Dermis blood vessel endothelial cell (primary cell): ENCODE data around the gene S100A16. TPM values are rescaled to one million over a fixed set of nuclear protein-coding genes. Genes with fewer than 3 reads are reported as not detected.
"Not testable (repeated sequence)": the region's sequence is repeated elsewhere in the genome, so short reads cannot be mapped to it uniquely, and the experiment has no call there.

ENCODE experiments used
- DNase-seq: peaks from one replicate; pipeline ENCODE4 v3.0.0; 2010
- total RNA-seq: library from RNA; depleted of rRNA; stranded (reverse); fragments of >200 nt; gene quantifications from 2 replicates; pipeline ENCODE4 v1.2.3, GENCODE V29; 2014

The S100A16 gene, protein sequence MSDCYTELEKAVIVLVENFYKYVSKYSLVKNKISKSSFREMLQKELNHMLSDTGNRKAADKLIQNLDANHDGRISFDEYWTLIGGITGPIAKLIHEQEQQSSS
- 581 and 601 TPM in 2 replicates for total RNA-seq

- no peak for DNase-seq
These were observed at the start of gene S100A16 for GRCh38 chr1:153612755-153613331. Gene S100A16, minus strand, starts transcription at chr1:153613137. Its CDS starts 4,986 bp downstream, at chr1:153608151.

GRCh38 chr1:153662269-153662668 is 49.3 kb upstream of the S100A16 start:
- no peak for DNase-seq

GRCh38 chr1:153661111-153661708 is 48.3 kb upstream of the S100A16 start:
- DNase-seq = no peak

DNA sequence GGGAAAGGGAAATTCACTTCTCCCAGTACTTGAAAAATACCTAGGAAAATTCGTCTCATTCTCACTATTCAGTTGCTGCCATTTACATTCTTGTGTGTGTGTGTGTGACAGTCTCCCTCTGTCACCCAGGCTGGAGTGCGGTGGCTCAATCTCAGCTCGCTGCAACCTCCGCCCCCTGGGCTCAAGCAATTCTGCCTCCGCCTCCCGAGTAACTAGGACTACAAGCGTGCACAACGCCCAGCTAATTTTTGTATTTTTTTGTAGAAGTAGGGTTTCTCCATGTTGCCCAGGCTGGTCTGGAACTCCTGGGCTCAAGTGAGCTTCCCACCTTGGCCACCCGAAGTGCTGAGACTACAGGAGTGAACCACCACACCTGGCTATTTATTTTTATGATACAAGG is 46.7 kb upstream of the S100A16 start:
- no peak for DNase-seq

DNA sequence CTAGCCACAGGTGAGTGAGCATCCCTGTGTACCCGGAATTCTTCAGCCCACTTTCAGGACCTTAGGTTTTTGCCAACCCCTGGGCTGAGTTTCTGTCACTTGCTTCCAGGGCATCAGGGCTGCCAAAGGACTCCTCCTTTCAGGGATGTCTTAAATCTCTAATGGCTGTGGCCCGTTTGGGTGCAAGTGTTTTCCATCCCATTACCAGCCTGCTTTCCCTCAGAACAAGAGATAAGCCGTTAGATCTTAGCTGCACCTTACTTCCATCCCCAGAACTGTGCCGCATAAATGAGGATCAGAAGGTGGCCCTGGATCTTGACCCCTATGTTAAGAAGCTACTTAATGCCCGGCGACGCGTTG is 46.2 kb upstream of the S100A16 start:
- DNase-seq = no peak

DNA sequence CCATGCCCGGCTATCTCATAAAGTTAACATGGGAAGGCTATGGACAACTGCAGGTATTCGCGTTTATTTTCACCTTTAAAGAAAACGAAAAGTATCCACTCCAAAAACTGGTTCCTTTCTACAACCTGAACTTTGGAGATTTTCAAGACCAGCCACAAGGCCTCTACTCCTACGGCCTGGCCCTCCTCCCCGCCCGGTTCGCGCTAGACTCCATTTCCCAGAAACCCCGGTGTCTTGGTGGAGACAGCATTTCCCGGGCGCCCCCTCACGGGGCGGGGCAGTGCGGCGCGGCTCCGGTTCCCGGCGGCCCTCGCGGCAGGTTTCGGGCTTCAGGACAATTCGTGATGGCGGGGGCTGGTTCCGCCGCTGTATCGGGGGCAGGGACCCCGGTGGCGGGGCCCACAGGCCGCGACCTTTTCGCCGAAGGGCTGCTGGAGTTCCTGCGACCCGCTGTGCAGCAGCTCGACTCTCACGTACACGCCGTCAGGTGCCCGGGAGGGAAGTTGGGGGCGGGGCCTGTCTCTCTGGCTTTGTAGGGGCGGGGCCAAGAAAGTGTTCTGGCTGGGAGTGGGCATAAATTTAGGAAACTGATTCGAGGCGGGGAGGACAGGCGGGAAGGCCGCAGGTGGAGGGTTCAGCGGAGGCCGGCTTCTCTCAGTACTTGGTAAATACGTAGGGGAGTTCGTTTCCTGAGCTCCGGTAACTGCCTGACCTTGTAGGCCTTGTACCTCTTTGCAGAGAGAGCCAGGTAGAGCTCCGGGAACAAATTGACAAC is 45.6 kb upstream of the S100A16 start, which contains the start of gene SNAPIN:
TSS of gene SNAPIN (plus strand) at position 304 of the 775 bp plus-strand sequence. CDS start at position 345, 41 bp downstream.
- peak; percentile 77 for DNase-seq

DNA sequence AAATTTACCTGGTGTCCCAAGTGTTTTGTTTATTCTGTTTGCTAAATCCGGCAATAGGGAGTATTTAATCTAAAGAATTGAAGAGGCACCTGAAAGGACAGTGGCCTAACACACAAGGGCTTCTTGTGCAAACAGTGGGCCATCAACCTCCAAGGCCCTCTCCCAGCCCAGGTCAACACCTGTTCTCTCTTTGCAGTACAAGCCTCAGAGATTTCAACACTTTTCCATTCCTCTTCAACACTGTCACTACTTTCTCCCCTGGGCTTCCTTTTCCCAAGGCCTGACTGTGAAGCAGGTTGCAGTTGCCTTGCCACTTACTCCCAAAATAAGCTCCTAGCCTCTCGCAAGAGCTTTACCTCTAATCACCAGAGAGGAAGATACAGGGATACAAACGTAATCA is 42.4 kb upstream of the S100A16 start:
- no peak for DNase-seq

GRCh38 chr1:153652805-153653500 is 40.0 kb upstream of the S100A16 start:
- DNase-seq = no peak

DNA sequence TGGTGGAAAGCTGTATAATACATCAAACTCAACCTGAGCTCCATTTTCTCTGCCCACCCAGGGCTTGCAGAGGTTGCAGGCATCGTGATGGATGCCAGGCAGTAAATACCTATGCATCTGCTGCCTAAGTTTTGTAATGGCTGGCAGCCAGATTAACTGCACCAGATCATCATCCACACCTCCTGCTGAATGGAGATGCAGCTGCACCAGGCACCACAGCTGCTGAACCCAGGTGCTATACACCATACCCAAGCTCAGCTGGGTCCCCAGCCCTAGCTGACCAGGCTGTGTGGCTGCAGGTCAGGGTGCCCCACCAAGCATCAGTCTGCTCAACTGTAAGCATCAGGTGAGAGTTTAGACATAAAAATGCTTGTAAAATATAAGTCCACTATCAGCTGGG is 38.8 kb upstream of the S100A16 start:
- DNase-seq = no peak

GRCh38 chr1:153649863-153650235 is 36.9 kb upstream of the S100A16 start:
- DNase-seq = no peak

- DNase-seq = no peak
These were observed 36.4 kb upstream of the S100A16 start for GRCh38 chr1:153649137-153649862.

DNA sequence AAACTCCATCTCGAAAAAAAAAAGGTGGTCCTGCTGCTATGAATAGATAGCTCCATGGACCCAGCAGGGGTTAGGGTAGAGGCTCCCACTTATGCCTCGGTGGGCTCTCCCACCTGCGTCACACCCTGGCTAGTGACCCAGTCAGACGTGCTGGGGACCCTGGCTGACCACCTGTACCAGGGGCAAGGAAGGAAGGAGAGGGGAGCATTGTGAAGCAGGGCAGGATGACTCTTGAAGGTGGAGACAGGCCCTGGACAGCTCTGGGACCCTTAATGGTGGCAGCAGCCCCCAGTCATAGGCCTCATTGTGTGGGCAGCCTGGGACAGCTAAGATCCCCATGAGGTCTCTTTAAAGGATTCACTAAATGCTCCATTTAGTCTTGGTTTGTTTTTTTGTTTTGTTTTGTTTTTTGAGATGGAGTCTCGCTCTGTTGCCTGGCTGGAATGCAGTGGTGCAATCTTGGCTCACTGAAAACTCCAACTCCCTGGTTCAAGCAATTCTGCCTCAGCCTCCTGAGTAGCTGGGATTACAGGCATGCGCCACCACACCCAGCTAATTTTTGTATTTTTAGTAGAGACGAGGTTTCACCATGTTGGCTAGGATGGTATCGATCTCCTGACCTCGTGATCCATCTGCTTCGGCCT is 35.2 kb upstream of the S100A16 start:
- DNase-seq = no peak

- DNase-seq = no peak
These were observed 34.4 kb upstream of the S100A16 start for GRCh38 chr1:153647346-153647714.

DNA sequence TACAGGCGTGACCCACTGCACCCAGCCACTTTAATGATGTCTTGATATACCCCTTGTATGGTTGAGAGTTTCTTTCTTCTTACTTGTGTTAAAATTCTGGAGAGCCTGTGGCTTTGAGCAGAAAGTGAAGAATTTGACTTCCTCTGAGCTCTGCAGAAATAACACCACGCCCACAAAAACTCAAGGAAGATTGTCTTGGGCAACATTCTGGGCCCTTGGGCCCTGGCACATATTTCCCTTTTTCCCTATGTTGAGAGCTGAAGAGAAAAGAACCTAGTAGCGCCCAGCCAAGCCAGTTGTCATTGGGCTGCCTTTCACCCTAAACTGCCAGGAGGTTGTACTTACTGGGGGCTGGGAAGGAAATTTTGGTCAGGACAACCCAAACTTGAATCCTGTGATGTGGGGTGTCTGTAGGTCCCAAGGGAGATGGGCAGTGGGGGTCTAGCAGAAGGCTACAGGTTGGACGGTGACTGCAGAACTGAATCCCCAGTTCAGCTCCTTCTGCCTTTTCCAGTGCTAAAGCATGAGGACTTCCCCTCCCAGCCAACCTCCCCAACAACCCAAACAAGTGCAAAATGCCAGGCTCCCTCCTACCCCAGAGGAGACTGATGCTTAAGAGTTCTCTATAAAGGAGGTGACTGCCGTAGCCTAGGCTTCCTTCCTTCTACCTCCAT is 33.9 kb upstream of the S100A16 start:
- DNase-seq = no peak

GRCh38 chr1:153643816-153644215 is 30.9 kb upstream of the S100A16 start:
- no peak for DNase-seq

DNA sequence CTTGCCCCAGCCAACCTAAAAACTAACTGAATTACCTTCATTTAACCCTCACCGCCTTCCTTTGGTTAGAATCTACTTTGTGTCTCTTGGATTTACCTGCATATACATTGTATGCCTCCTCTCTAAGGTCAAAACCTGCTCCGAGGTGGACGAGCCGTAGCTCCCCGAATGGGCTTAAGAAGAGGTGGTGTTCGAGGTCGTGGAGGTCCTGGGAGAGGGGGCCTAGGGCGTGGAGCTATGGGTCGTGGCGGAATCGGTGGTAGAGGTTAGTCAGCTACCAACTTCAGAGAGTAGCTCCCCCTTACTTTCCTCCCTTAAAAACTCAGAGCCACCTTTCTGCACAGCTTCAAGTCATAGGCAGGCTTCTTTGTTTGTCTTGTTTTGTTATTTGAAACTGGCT is 30.2 kb upstream of the S100A16 start:
- no peak for DNase-seq

DNA sequence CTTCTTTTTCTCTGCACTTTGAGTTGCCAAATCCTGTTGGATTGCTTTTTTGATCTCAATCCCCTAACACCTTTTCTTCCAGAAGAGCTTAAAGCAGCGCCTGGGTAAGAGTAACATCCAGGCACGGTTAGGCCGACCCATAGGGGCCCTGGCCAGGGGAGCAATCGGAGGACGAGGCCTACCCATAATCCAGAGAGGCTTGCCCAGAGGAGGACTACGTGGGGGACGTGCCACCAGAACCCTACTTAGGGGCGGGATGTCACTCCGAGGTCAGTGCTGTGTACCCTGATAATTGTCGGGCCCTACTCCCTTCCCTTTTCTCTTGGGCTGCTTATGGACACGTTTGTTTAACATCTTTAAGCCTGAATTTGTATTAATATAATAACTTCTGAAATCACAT is 29.2 kb upstream of the S100A16 start:
- DNase-seq = no peak

- DNase-seq = no peak
These were observed 27.9 kb upstream of the S100A16 start for GRCh38 chr1:153640861-153641260.

DNA sequence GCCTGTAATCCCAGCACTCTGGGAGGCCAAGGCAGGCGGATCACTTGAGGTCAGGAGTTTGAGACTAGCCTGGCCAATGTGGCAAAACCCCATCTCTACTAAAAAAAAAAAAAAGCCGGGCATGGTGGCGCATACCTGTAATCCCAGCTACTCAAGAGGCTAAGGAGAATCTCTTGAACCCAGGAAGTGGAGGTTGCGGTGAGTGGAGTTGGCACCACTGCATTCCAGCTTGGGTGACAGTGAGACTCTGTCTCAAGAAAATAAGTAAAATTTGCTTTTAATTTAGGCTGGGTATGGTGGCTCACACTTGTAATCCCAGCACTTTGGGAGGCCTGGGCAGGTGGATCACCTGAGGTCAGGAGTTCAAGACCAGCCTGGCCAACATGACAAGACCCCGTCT is 27.3 kb upstream of the S100A16 start:
- not testable (repeated sequence) for DNase-seq

- no peak for DNase-seq
These were observed 26.3 kb upstream of the S100A16 start for GRCh38 chr1:153639280-153639679.

DNA sequence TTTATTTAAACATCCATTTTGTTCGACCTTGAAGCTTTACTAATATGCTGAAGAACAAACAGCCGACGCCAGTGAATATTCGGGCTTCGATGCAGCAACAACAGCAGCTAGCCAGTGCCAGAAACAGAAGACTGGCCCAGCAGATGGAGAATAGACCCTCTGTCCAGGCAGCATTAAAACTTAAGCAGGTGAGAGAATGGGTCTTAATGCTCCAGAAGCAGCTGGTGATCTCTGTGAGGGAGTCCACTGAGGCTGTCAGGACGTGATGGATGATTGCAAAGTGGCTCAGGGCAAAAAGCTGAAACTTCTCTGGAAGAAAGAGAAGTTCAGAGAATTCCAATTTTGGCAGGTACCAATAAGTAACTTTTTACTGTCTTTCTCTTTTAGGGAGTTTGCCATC is 25.3 kb upstream of the S100A16 start:
- no peak for DNase-seq
